ENCODE results near the gene HSPE1.

Gene HSPE1

GRCh38 chr2:197506658-197507057 is 6.5 kb downstream of the HSPE1 start:
- TF ChIP-seq TCF12 (IDR thresholded peaks at IDR 0.05; ENCODE audit: low read depth) = no peak
- TF ChIP-seq ZBTB7A (IDR thresholded peaks at IDR 0.05; ENCODE audit: low read depth) = no peak
- no peak for TF ChIP-seq TAF1 (IDR thresholded peaks at IDR 0.05; ENCODE audit: low read depth)
- TF ChIP-seq REST (IDR thresholded peaks at IDR 0.05; ENCODE audit: low read depth) = no peak
- no peak for TF ChIP-seq YY1 (IDR thresholded peaks at IDR 0.05; ENCODE audit: low read depth)
- TF ChIP-seq FOXM1 (IDR thresholded peaks at IDR 0.05; ENCODE audit: borderline replicate concordance, low read depth) = no peak
- no peak for TF ChIP-seq TEAD4 (IDR thresholded peaks at IDR 0.05)
- TF ChIP-seq NFIC (IDR thresholded peaks at IDR 0.05) = no peak
- TF ChIP-seq CEBPB (IDR thresholded peaks at IDR 0.05) = no peak
- no peak for TF ChIP-seq EP300 (IDR thresholded peaks at IDR 0.05; ENCODE audit: borderline replicate concordance)
- no peak for TF ChIP-seq CREB1 (IDR thresholded peaks at IDR 0.05; ENCODE audit: low read depth)
- TF ChIP-seq USF1 (IDR thresholded peaks at IDR 0.05) = no peak
- no peak for TF ChIP-seq EGR1 (IDR thresholded peaks at IDR 0.05)
- no peak for TF ChIP-seq RAD21 (IDR thresholded peaks at IDR 0.05; ENCODE audit: low read depth)
- TF ChIP-seq MAX (IDR thresholded peaks at IDR 0.05) = no peak

- TF ChIP-seq USF1 (IDR thresholded peaks at IDR 0.05) (no peak), REST (IDR thresholded peaks at IDR 0.05; ENCODE audit: low read depth) (no peak), CREB1 (IDR thresholded peaks at IDR 0.05; ENCODE audit: low read depth) (no peak), TCF12 (IDR thresholded peaks at IDR 0.05; ENCODE audit: low read depth) (no peak), RAD21 (IDR thresholded peaks at IDR 0.05; ENCODE audit: low read depth) (no peak)
Observed at GRCh38 chr2:197513915-197514314, 13.7 kb downstream of the HSPE1 start.

GRCh38 chr2:197514754-197515153 is 14.6 kb downstream of the HSPE1 start:
- TF ChIP-seq CREB1 (IDR thresholded peaks at IDR 0.05; ENCODE audit: low read depth) (no peak), TAF1 (IDR thresholded peaks at IDR 0.05; ENCODE audit: low read depth) (no peak), USF1 (IDR thresholded peaks at IDR 0.05) (no peak), ZBTB7A (IDR thresholded peaks at IDR 0.05; ENCODE audit: low read depth) (no peak), EGR1 (IDR thresholded peaks at IDR 0.05) (no peak), CEBPB (IDR thresholded peaks at IDR 0.05) (no peak), NFIC (IDR thresholded peaks at IDR 0.05) (no peak), EP300 (IDR thresholded peaks at IDR 0.05; ENCODE audit: borderline replicate concordance) (no peak), MAX (IDR thresholded peaks at IDR 0.05) (no peak), TCF12 (IDR thresholded peaks at IDR 0.05; ENCODE audit: low read depth) (no peak), REST (IDR thresholded peaks at IDR 0.05; ENCODE audit: low read depth) (no peak), FOXM1 (IDR thresholded peaks at IDR 0.05; ENCODE audit: borderline replicate concordance, low read depth) (no peak), RAD21 (IDR thresholded peaks at IDR 0.05; ENCODE audit: low read depth) (no peak), YY1 (IDR thresholded peaks at IDR 0.05; ENCODE audit: low read depth) (no peak), TEAD4 (IDR thresholded peaks at IDR 0.05) (no peak)

- TF ChIP-seq USF1 (IDR thresholded peaks at IDR 0.05) = no peak
- no peak for TF ChIP-seq EGR1 (IDR thresholded peaks at IDR 0.05)
- no peak for TF ChIP-seq NFIC (IDR thresholded peaks at IDR 0.05)
- TF ChIP-seq CREB1 (IDR thresholded peaks at IDR 0.05; ENCODE audit: low read depth) = no peak
- TF ChIP-seq RAD21 (IDR thresholded peaks at IDR 0.05; ENCODE audit: low read depth) = no peak
- no peak for TF ChIP-seq CEBPB (IDR thresholded peaks at IDR 0.05)
- no peak for TF ChIP-seq TEAD4 (IDR thresholded peaks at IDR 0.05)
- no peak for TF ChIP-seq MAX (IDR thresholded peaks at IDR 0.05)
- no peak for TF ChIP-seq TCF12 (IDR thresholded peaks at IDR 0.05; ENCODE audit: low read depth)
- TF ChIP-seq ZBTB7A (IDR thresholded peaks at IDR 0.05; ENCODE audit: low read depth) = no peak
- TF ChIP-seq TAF1 (IDR thresholded peaks at IDR 0.05; ENCODE audit: low read depth) = no peak
- no peak for TF ChIP-seq FOXM1 (IDR thresholded peaks at IDR 0.05; ENCODE audit: borderline replicate concordance, low read depth)
- no peak for TF ChIP-seq REST (IDR thresholded peaks at IDR 0.05; ENCODE audit: low read depth)
- no peak for TF ChIP-seq YY1 (IDR thresholded peaks at IDR 0.05; ENCODE audit: low read depth)
- no peak for TF ChIP-seq EP300 (IDR thresholded peaks at IDR 0.05; ENCODE audit: borderline replicate concordance)
Observed at GRCh38 chr2:197515315-197515738, 15.1 kb downstream of the HSPE1 start.
